HL-60 (cell line): ENCODE data around the gene TIMM44.
"Not testable (repeated sequence)": the region's sequence is repeated elsewhere in the genome, so short reads cannot be mapped to it uniquely, and the experiment has no call there.

Source experiments
- DNase-seq, 2 experiments: peaks; one replicate each; pipeline ENCODE4 v3.0.0-alpha.2; 2010 to 2020; ENCODE audit warnings: low read depth in 1 of 2, low spot score in 1 of 2
- H3K27ac ChIP-seq: fragments of 250-450 bp; sonication (Bioruptor Pico); replicated peaks from 2 replicates; pipeline ENCODE4 v1.5.1; 2020; ENCODE audit warnings: mild to moderate bottlenecking, moderate library complexity
- H3K27me3 ChIP-seq: fragments of 250-450 bp; sonication (Bioruptor Pico); 2 replicates; pipeline ENCODE4 v1.5.1; 2021; ENCODE audit warnings: mild to moderate bottlenecking, moderate library complexity; ENCODE audit not compliant: insufficient read depth, poor library complexity, severe bottlenecking
- H3K4me3 ChIP-seq: replicated peaks from 2 replicates; pipeline ENCODE4 v1.5.1; 2011; ENCODE audit warnings: mild to moderate bottlenecking, control low read depth, low read length; ENCODE audit not compliant: insufficient read depth
- CTCF ChIP-seq: IDR thresholded peaks from one replicate; pipeline ENCODE4 v1.5.1; 2011; ENCODE audit warnings: low read length, control low read depth, inconsistent platforms; ENCODE audit not compliant: insufficient read depth
- GABPA ChIP-seq: IDR thresholded peaks from 2 replicates; pipeline ENCODE4 v1.6.1; 2012; ENCODE audit warnings: low read depth
- POLR2AphosphoS5 ChIP-seq: IDR thresholded peaks from 2 replicates; pipeline ENCODE4 v1.6.1; 2012; ENCODE audit warnings: low read depth
- REST ChIP-seq: IDR thresholded peaks from 2 replicates; pipeline ENCODE4 v1.6.1; 2012; ENCODE audit warnings: low read depth; ENCODE audit not compliant: insufficient replicate concordance
- SPI1 ChIP-seq: IDR thresholded peaks from 2 replicates; pipeline ENCODE4 v1.6.1; 2012; ENCODE audit warnings: low read depth, mild to moderate bottlenecking, borderline replicate concordance

Gene TIMM44

GRCh38 chr19:7919610-7920518 lies 23.6 kb downstream of the TIMM44 start, which contains the start of gene SNAPC2:
Gene SNAPC2 (plus strand): TSS chr19:7920338. CDS start chr19:7920367, 29 bp downstream.
- peak; percentile 86 to 96 for DNase-seq
- H3K4me3 ChIP-seq = peak within 1 kb of the TSS; percentile 85
- TF ChIP-seq REST = no peak
- 0 out of 2 replicates have a peak, but pooled peaks have one; percentile 47 for TF ChIP-seq POLR2AphosphoS5
- TF ChIP-seq CTCF = no peak
- TF ChIP-seq GABPA = no peak
- no peak for TF ChIP-seq SPI1
- H3K27ac ChIP-seq = peak within 1 kb of the TSS; percentile 57
- H3K27me3 ChIP-seq = peaks cover 3% of the 10 kb centered on the region

GRCh38 chr19:7918615-7919421 lies 24.6 kb downstream of the TIMM44 start:
- Histone ChIP-seq H3K4me3 (no peak overlapping the region), H3K27ac (no peak overlapping the region), H3K27me3 (peaks cover 3% of the 10 kb centered on the region)
- no peak for DNase-seq
- no peak for TF ChIP-seq REST
- TF ChIP-seq POLR2AphosphoS5 = no peak
- no peak for TF ChIP-seq CTCF
- no peak for TF ChIP-seq GABPA
- TF ChIP-seq SPI1 = no peak

- H3K27me3 ChIP-seq, H3K27ac ChIP-seq, DNase-seq: not testable (repeated sequence)
- H3K4me3 ChIP-seq = peak overlapping the region; percentile 44; the same call in 1 of the 2 replicates
Observed at GRCh38 chr19:7918062-7918614, 25.3 kb downstream of the TIMM44 start.
